Stimulated activated naive CD4-positive, alpha-beta T cell (primary cell): Measurements from ENCODE around the gene PSMD5.
A peak's percentile ranks its signal among the peaks of the same experiment; 100 is the strongest.

Experiments
- DNase-seq, 6 experiments: peaks; one replicate each; lab custom pipeline; 2025; lab: John Stamatoyannopoulos, UW

The PSMD5 gene

DNA sequence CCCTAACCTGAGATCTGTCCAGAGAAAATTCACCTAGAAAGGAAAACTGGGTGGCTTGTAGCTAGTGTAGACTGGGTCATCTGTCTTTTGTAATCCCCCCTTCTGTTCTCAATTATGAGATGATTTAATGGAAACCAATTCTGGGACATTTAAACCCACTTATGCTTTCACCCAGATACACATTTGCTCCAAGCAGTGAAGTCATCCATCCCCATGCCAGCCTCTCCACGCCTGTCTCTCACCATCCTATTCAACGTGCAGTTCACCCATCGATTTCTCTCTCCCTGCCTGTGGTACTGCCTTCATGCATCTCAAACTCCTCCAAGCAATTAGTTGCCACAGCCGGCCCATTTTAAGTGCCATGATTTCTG, 32.5 kb upstream of the PSMD5 start:
- DNase-seq = no peak

- DNase-seq = no peak
These were observed 31.8 kb upstream of the PSMD5 start for GRCh38 chr9:120874226-120875194.

DNA sequence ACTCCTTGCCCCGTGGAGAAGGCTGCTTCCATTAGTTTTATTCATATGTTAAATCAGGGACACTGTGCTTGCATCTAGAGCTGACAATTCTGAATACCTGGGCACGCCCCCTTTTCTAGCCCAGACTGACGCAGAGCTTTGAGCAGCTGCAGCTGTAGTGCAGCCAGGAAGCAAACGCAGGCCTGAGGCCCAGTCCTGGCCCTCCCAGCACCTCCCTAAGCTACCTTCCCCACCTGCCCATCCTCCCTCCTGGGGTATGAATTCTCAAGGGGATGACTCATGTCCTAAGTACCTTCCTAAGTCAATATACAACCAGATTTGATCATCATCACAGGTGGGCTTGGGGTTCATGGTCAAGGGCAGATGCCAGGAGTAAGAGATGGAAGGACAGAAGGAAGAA, 30.8 kb upstream of the PSMD5 start:
- no peak for DNase-seq

DNA sequence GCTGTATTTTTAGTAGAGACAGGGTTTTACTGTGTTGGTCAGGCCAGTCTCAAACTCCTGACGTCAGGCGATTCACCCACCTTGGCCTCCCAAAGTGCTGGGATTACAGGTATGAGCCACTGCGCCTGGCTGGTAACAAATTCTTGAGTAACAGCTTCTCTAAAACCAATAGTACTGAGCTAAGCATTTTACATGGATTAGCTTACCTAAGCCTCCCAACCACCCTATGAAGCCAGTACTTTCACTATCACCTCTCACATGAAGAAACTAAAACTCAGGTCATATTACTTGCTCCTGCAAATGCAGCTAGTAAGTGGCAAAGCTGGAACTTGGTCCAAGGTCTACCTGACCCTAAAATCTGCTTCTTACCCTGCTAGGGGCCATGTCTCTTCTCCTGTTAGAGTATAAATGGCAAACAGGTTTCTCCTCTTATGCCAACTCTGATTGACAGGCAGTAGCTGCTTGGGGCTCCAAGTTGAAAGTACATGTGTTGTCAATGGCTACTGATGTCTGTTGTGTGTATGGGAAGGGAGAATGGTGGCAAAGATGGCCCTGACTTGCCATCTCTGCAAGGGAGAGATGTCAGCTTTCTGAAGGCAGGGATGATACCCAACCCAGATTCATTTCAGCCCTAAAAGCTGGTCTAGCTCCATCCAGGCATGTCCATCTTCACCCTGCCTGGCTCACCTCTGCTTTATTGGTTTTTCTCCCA, 30.2 kb upstream of the PSMD5 start:
- DNase-seq = no peak

DNA sequence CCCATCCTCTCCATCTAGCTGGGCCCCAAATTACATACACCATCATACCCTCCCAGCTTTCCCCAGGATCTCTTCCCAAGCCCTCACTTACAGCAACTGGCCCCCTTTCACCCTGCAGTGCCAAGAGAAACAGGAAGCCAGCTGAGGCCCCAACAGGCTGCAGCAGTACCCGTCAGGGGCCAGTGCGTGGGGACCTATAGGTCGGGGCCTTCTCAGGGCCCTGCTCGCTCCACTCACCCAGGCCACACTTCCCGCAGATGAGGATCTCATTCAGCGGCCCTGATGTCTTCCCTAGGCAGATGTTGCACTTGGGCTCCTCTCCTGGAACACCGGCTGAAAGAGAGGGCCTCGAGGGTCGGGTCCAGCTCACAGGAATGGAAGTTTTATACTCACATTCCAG, 27.5 kb upstream of the PSMD5 start:
- DNase-seq = no peak

GRCh38 chr9:120869726-120870125, 27.0 kb upstream of the PSMD5 start:
- no peak for DNase-seq

DNA sequence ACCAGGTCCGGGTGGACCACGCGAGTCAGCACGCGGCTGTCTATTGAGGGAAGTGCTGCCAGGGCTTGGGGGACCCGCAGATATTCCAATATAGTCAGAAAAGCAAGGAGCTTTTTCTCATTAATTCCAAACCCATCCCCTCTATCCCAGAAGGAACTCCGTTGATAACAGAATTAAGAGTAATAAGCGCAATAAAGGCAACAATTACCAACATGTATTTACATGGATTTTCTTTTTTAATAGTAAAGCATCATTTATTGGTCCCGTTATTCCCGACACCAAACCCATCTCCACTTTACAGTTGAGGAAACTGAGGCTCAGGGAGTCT, 26.6 kb upstream of the PSMD5 start:
- DNase-seq = no peak

- DNase-seq = peak; percentile 92 to 99 (median 98)
These were observed 26.1 kb upstream of the PSMD5 start for GRCh38 chr9:120868676-120869359.

- DNase-seq = peak in 2 of 6 experiments; percentile 60 to 79
These were observed 25.6 kb upstream of the PSMD5 start for GRCh38 chr9:120868339-120868675.

- DNase-seq = no peak
These were observed 25.1 kb upstream of the PSMD5 start for GRCh38 chr9:120867676-120868338.

DNA sequence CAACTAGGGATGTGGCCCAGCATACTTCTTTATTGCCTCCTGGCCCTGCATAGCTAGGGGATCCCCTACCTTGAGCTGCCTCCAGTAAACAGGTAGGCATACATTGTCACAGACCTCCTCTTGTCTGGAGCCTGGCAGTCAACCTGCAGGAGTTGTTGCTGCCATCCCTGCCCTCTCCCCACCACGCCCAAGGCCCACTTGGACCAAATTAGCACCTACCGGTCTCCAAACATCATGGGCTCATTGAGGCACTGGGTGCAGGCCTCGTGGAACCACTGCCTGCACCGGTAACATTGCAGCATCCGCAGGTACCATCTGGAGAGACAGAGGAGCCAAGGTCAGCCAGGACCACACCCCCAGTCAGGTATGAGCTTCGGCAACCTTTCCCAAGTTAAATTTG, 23.9 kb upstream of the PSMD5 start:
- no peak for DNase-seq

- DNase-seq = no peak
These were observed 23.1 kb upstream of the PSMD5 start for GRCh38 chr9:120865809-120866208.

DNA sequence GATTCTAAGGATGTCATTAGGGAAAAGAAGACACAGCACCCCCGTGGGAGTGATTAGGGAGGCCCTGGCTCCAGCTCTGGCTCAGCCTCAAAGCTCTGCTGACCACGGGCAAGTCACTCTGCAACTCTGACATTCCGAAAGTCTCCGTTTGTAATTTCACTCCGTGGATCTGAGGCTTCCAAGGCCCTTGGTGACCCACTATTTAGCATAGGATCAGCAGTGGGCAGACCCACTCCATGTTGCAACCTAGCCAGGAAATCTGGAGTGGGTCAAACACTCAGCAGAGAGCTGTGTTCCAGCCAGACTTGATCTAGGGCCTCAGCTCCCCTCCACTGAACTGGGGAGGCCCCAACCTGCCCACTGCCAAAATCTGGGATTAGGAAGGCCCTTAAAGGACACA, 22.5 kb upstream of the PSMD5 start:
- DNase-seq = no peak

GRCh38 chr9:120864719-120865118, 22.0 kb upstream of the PSMD5 start:
- DNase-seq = no peak

DNA sequence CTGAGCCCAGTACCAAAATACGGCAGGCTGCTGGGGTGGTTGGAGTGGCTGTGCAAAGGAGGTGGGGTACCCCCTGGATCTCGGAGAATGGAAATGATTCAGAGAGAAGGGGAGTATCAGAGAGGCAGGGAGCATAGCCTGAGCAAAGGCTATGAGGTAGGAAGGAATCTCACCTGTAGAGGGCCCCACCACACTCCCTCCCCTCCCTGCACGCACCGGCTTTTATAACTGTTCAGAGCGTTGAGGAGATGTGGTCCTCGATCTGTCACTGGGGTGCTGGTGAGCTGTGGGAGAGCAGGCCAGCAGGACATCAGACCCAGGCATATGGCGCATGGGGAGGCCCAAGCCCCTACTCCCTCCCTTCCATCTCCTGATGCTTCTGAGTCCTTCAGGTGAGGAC, 21.1 kb upstream of the PSMD5 start:
- no peak for DNase-seq

GRCh38 chr9:120862452-120862851, 19.7 kb upstream of the PSMD5 start:
- DNase-seq = no peak

DNA sequence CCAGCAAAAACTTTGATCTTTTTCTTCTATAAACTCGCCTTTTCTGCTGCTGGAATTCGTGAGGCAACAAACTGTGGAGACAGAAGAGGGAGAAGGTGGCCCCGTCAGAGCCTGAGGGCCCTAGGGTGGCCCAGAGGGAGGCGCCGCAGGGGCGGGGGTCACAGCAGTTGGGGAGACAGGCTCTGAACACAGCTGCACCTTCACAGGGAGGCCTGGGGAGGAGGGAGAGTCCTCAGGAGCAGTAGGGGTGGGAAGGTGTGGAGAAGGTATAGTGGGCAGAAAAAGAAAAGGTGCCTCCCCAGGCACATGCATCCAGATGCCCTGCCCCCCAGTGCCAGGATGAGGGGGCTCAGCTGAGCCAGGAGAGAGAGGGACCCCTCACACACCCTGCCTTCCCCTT, 19.2 kb upstream of the PSMD5 start:
- DNase-seq = no peak

- DNase-seq = no peak
These were observed 17.4 kb upstream of the PSMD5 start for GRCh38 chr9:120860083-120860482.

DNA sequence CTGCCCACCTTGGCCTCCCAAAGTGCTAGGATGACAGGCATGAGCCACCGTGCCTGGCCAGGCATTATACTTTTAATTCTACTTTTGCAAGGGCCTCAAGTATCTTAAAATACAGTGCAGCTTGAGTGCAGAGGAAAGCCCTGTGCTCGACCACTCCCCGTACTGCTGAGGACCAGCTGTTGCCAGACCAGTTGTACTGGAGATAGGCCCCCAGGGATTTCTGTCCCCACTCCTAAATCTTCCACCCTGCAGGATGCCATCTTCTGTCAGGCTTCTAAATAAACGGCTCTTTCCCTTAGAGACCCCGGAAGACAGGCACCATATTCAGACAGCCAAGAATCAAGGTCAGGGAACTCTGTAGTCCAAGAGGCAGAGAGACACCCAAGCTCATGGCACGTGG, 16.6 kb upstream of the PSMD5 start:
- DNase-seq = no peak

- DNase-seq = no peak
These were observed 15.2 kb upstream of the PSMD5 start for GRCh38 chr9:120857902-120858301.

GRCh38 chr9:120857481-120857880, 14.8 kb upstream of the PSMD5 start:
- DNase-seq = no peak

DNA sequence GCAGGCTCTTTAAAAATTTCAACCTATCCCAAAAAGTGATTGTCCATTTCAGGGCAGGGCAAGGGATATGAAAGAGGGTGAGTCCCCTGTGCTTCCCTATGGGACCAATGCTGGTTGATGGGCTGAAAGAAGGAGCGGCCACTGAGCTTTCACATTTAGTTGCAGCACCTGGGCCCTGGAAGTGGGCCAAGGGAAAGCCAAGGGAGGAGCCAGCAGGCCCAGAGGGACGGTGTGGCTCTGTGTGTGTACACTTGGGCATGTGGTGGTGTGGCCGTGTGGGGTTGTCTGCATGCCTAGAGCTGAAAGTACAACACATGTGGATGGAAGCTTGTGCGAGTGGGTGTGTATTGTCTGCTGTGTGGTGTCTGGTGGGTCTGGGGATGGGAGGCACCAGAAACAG, 14.0 kb upstream of the PSMD5 start:
- DNase-seq = no peak
